ENCODE measurements around the gene PIP4K2C.

- no peak for TF ChIP-seq POLR2A (IDR thresholded peaks at IDR 0.05; ENCODE audit: low read depth, low read length)
- no peak for TF ChIP-seq POLR2AphosphoS5 (IDR thresholded peaks at IDR 0.05; ENCODE audit: low read depth, low read length)
- TF ChIP-seq TAF1 (IDR thresholded peaks at IDR 0.05; ENCODE audit: borderline replicate concordance, low read depth, low read length) = no peak
These were observed 12.9 kb downstream of the PIP4K2C start for GRCh38 chr12:57603815-57604453.

All from GM12892 (cell line).